ENCODE results near the gene NLRP13.
"Not testable (repeated sequence)": the region's sequence is repeated elsewhere in the genome, so short reads cannot be mapped to it uniquely, and the experiment has no call there.

The NLRP13 gene

DNA sequence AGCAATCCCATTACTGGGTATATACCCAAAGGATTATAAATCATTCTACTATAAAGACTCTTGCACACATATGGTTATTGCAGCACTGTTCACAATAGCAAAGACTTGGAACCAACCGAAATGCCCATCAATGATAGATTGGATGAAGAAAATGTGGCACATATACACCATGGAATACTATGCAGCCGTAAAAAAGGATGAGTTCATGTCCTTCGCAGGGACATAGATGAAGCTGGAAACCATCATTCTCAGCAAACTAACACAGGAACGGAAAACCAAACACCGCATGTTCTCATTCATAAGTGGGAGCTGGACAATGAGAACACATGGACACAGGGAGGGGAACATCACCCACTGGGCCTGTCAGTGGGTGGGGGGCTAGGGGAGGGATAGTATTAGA, 2.9 kb downstream of the NLRP13 start:
- H3K4me3 Mint-ChIP-seq; DNase-seq (ENCODE audit: low spot score); H3K4me1 Mint-ChIP-seq (ENCODE audit: low read depth); H3K36me3 Mint-ChIP-seq (ENCODE audit: low read depth); H3K27me3 Mint-ChIP-seq (ENCODE audit: low read depth); H3K27ac Mint-ChIP-seq: not testable (repeated sequence)
- H3K9me3 Mint-ChIP-seq: peaks cover 62% of the 10 kb centered on the region

DNA sequence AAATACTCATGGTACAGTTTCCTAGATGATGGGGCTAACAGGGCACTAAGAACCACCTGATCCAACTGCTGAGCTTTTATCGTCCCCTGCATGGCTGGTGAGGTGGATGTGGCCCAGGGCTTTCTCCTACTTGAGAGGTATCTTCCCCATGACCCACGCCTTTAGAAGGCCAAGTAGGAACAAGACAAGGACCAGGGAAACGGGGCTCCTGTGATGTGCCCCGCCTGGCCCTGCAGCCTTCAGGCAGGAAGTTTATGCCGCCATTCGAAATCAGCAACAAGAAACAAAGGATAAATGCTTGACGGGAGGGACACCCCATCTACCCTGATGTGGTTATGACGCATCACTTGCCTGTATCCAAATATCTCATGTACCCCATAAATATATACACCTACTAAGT, 4.1 kb downstream of the NLRP13 start:
- Mint-ChIP-seq H3K4me1 (ENCODE audit: low read depth) (no peaks in the 10 kb centered on the region), H3K9me3 (peaks cover 64% of the 10 kb centered on the region)
- DNase-seq (ENCODE audit: low spot score): no peak

DNA sequence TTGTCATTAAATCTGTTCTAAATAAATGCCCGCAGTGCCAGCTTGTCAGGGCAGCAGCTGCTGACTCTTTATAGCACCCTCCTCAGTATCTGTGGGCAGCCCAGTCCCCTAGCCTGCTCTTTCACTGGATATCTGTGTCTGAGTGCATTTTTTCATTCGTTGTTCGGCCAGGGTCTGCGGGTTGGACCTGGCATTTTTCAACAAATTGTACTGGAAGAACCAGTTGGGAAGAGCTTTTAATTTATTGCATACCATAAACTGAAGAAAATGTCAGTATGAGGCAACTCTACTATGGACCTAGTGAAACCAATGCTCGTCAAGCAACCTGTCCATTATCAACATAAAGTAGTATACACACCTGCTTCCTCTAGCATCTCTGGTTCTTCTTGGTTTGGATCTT, 8.6 kb downstream of the NLRP13 start:
- no peak for DNase-seq (ENCODE audit: low spot score)
- Mint-ChIP-seq H3K27me3 (ENCODE audit: low read depth) (no peaks in the 10 kb centered on the region), H3K27ac (no peak overlapping the region), H3K36me3 (ENCODE audit: low read depth) (no peaks in the 10 kb centered on the region), H3K9me3 (peaks cover 74% of the 10 kb centered on the region), H3K4me3 (no peak overlapping the region), H3K4me1 (ENCODE audit: low read depth) (no peaks in the 10 kb centered on the region)

More for the DNA sequence above, 4.1 kb downstream of the NLRP13 start:
- Mint-ChIP-seq H3K27ac (no peak overlapping the region), H3K27me3 (ENCODE audit: low read depth) (no peaks in the 10 kb centered on the region), H3K4me3 (no peak overlapping the region), H3K36me3 (ENCODE audit: low read depth) (no peaks in the 10 kb centered on the region)

DNA sequence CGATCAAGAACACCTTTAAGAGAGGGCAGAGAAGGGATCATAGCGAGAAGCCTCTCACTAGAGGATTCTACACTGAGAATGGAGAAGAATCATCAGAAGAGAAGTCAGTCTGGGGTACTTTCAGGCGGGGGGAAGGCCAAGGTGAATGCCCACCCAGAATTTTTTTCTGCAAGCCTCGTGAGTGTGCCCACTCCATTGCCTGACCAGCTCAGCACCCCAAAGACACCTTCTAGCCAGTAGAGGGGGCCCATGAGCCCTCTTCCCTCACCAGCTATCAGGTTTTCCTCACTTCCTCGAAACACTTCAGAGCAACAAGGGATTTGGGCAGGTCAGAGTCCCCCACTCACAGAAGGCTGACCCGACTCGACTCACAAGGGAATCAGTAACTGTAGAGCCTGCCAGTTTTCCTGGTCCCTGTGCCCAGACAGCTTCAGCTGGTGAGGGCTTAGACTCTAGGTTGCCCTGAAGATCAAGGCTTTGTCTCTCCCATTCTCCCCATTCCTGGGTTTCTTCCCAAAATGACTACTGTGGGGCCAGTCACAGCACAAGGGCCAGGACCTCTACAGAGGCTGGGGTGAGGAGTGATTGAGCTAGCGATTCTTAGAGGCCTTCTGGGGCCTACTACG, 18.4 kb downstream of the NLRP13 start:
- DNase-seq (ENCODE audit: low spot score): no peak
- no peaks in the 10 kb centered on the region for H3K27me3 Mint-ChIP-seq (ENCODE audit: low read depth)
- H3K36me3 Mint-ChIP-seq (ENCODE audit: low read depth): peaks cover 2% of the 10 kb centered on the region
- no peaks in the 10 kb centered on the region for H3K4me1 Mint-ChIP-seq (ENCODE audit: low read depth)
- H3K4me3 Mint-ChIP-seq: no peak overlapping the region
- H3K9me3 Mint-ChIP-seq: peaks cover 74% of the 10 kb centered on the region
- no peak overlapping the region for H3K27ac Mint-ChIP-seq

DNA sequence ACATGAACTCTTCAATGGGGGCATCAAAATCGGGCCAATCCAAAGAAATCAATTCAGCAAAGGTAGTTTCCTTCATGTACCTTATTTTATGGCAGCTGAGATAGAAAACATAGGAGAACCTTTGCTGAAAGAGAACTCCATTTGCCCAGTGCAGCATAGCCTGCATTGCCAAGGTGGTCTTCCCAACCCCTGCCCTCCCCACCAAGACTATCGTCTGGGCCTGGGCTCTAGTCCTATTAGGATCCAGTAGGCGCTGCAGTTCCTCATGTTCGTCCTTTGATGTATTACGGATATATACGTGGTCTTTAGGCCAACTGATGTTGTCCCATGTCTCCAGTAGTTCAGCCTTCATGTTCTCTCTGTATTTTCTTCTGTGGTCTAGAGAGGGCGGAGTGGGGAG, 19.2 kb downstream of the NLRP13 start:
- Mint-ChIP-seq H3K36me3 (ENCODE audit: low read depth) (peaks cover 2% of the 10 kb centered on the region), H3K27me3 (ENCODE audit: low read depth) (no peaks in the 10 kb centered on the region), H3K9me3 (peaks cover 80% of the 10 kb centered on the region), H3K27ac (no peak overlapping the region), H3K4me3 (no peak overlapping the region), H3K4me1 (ENCODE audit: low read depth) (no peaks in the 10 kb centered on the region)
- DNase-seq (ENCODE audit: low spot score): no peak

DNA sequence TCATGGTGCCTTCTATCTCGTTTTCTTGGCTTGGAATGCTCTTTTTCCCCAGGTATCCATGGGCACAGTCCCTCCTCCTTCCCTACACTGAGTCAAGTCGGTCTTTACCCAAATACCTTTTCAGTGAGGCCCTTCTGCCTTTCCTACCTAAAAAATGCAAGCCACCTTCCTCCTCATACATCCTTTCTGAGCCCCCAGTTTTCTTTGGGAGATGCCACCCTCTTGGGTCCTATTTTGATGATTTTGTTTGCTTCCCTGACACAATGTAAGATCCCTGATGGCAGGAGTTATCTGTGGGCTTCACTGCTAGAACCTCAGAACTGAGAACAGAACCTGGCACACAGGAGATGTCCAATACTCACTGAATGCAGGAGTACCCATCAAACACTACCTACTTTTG, 22.3 kb downstream of the NLRP13 start:
- Mint-ChIP-seq H3K4me3 (no peak overlapping the region), H3K27me3 (ENCODE audit: low read depth) (no peaks in the 10 kb centered on the region), H3K27ac (no peak overlapping the region), H3K4me1 (ENCODE audit: low read depth) (no peaks in the 10 kb centered on the region), H3K9me3 (peaks cover 77% of the 10 kb centered on the region), H3K36me3 (ENCODE audit: low read depth) (peaks cover 1% of the 10 kb centered on the region)
- no peak for DNase-seq (ENCODE audit: low spot score)

DNA sequence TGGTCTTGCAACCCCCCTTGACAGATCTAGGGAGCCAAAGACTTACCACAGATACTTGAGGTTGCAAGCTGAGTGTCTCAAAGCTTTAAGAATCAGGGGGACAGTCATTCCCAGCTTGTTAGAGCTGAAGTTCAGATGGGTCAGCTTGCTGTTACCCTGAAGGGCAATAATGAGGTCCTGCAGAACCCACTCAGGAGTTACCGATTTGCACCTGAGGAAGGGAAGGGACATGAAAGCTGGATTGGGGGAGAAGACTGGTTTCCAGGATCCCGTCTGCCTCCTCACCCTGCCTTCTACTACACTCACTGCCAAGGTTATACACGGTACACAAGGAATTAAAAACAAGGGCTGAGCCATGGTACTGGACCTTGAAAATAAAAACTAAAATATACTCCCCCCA, 24.4 kb downstream of the NLRP13 start:
- Mint-ChIP-seq H3K27ac (no peak overlapping the region), H3K9me3 (peaks cover 74% of the 10 kb centered on the region), H3K36me3 (ENCODE audit: low read depth) (no peaks in the 10 kb centered on the region), H3K27me3 (ENCODE audit: low read depth) (no peaks in the 10 kb centered on the region), H3K4me1 (ENCODE audit: low read depth) (no peaks in the 10 kb centered on the region), H3K4me3 (no peak overlapping the region)
- no peak for DNase-seq (ENCODE audit: low spot score)

DNA sequence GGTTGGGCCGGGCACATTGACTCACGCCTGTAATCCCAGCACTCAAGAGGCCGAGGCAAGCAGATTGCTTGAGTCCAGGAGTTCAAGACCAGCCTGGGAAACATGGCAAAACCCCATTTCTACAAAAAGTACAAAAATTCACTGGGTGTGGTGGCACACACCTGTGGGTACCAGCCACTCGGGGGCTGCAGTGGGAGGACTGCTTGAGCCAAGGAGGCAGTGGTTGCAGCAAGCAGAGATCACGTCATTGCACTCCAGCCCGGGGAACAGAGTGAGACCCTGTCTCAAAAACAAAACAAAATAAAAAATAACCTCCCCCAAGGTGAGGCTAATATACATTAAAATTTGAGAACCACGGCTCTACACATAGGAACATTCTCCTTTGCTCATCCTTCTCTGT, 24.9 kb downstream of the NLRP13 start:
- no peak overlapping the region for H3K27ac Mint-ChIP-seq
- H3K4me3 Mint-ChIP-seq: no peak overlapping the region
- peaks cover 69% of the 10 kb centered on the region for H3K9me3 Mint-ChIP-seq
- no peaks in the 10 kb centered on the region for H3K36me3 Mint-ChIP-seq (ENCODE audit: low read depth)
- DNase-seq (ENCODE audit: low spot score): no peak
- no peaks in the 10 kb centered on the region for H3K4me1 Mint-ChIP-seq (ENCODE audit: low read depth)
- H3K27me3 Mint-ChIP-seq (ENCODE audit: low read depth): no peaks in the 10 kb centered on the region

DNA sequence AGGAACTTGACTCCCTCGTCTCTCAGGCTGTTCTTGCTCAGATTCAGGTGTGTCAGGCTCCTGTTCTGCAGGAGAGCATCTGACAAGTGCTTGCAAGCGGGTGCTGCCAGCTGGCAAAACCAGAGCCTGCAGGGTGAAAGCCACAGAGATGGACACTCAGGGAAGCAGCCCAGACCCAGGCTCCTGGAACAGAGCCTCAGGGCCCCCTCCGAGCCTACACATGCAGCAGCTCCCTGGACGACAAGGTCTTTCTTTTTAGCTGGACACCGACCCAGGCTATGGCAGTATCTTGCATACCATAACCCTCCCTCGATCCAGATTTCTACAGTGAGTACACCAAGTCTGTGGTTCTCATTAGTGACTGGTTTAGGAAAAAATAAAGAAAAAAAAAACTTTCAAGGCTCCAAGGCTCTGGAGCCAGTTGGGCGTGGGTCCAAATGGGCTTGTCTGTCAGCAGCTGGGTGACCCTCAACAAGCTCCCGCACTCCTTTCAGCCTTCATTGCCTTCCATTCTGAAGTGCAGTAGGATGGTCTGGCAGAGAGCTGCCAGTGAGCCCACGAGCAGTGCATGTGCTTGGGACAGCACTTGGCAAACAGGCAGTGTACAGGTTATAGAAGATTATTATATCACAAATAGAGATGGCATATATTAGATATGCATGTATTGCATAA, 29.9 kb downstream of the NLRP13 start:
- no peak overlapping the region for H3K4me3 Mint-ChIP-seq
- no peaks in the 10 kb centered on the region for H3K4me1 Mint-ChIP-seq (ENCODE audit: low read depth)
- H3K36me3 Mint-ChIP-seq (ENCODE audit: low read depth): peaks cover 1% of the 10 kb centered on the region
- no peaks in the 10 kb centered on the region for H3K27me3 Mint-ChIP-seq (ENCODE audit: low read depth)
- H3K9me3 Mint-ChIP-seq: peaks cover 42% of the 10 kb centered on the region
- no peak for DNase-seq (ENCODE audit: low spot score)
- H3K27ac Mint-ChIP-seq: no peak overlapping the region

DNA sequence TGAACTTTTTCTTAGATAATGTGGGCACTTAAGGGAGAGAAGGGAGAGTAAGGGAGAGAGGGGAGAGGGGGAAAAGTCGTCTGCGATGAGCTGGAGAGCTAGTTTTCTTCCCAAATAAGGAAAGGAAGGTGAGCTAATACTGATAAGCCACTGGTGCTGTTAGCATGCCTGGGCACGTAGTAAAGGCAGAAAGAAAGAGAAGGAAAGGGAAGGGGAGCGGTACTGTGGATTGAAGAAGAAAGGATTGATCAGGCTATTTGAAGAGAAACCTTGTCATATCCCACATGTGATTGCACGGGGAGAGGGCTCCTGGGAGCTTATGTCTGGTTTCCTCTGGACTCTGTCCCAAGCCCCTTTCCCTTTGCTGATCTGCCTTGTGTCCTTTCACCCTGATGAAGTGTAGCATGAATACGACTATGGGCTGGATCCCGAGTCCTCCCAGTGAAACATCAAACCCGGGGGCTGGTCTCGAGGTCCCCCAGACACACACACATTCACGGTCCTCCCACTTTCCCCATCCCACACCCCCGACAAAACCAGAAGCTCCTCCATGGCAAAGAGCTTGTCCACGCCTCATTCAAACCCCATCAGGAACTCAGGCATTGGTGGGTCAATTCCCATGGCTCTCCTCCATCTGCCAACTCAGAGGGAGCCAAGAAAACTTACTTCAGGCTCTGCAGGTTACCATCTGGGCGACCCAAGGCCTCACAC, 30.6 kb downstream of the NLRP13 start:
- Mint-ChIP-seq H3K9me3 (peaks cover 45% of the 10 kb centered on the region), H3K27ac (no peak overlapping the region), H3K4me1 (ENCODE audit: low read depth) (no peaks in the 10 kb centered on the region), H3K4me3 (no peak overlapping the region), H3K27me3 (ENCODE audit: low read depth) (no peaks in the 10 kb centered on the region), H3K36me3 (ENCODE audit: low read depth) (peaks cover 1% of the 10 kb centered on the region)
- no peak for DNase-seq (ENCODE audit: low spot score)

DNA sequence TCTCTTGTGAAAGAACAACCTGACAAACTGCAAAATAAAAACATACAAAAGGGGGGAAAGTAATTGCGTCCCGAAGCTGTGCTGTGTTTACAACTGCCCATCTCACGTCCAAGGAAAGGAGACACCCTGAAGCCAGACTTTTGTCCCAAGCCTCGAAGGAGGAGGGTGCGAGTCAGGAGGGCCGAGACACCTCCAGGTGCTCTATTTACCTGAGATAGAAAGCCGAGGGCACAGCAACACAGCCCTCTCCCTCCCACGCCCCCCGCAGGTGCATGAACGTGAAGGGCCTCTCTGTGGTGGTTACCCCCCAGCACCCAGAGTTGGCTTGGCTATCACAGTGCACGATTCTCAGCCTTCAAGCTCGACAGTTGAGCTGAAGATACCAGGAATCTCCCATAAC, 33.2 kb downstream of the NLRP13 start:
- Mint-ChIP-seq H3K27me3 (ENCODE audit: low read depth) (no peaks in the 10 kb centered on the region), H3K27ac (no peak overlapping the region), H3K4me3 (no peak overlapping the region), H3K36me3 (ENCODE audit: low read depth) (peaks cover 1% of the 10 kb centered on the region), H3K4me1 (ENCODE audit: low read depth) (no peaks in the 10 kb centered on the region), H3K9me3 (peaks cover 43% of the 10 kb centered on the region)
- DNase-seq (ENCODE audit: low spot score): no peak

DNA sequence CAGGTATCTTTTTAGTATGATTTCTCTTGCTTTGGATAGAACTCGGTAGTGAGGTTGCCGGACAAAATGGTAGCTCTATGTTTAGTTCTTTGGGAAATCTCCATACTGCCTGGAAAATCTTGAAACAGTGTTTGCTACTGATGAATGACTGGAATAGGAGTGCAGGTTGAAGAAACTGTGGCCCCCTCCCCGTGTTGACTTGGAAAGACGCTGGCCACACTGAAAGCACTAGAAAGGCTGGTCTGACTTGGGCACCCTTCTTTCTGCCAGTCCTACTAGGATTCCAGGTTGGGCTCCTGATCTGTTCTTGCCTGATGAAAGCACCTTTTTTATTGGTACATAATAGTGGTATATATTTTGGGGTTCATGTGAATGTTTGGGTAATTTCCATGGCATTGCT, 49.5 kb downstream of the NLRP13 start:
- H3K4me3 Mint-ChIP-seq: no peak overlapping the region
- H3K4me1 Mint-ChIP-seq (ENCODE audit: low read depth): no peaks in the 10 kb centered on the region
- H3K27me3 Mint-ChIP-seq (ENCODE audit: low read depth): no peaks in the 10 kb centered on the region
- peaks cover 58% of the 10 kb centered on the region for H3K9me3 Mint-ChIP-seq
- no peaks in the 10 kb centered on the region for H3K36me3 Mint-ChIP-seq (ENCODE audit: low read depth)
- DNase-seq (ENCODE audit: low spot score): no peak
- no peak overlapping the region for H3K27ac Mint-ChIP-seq

DNA sequence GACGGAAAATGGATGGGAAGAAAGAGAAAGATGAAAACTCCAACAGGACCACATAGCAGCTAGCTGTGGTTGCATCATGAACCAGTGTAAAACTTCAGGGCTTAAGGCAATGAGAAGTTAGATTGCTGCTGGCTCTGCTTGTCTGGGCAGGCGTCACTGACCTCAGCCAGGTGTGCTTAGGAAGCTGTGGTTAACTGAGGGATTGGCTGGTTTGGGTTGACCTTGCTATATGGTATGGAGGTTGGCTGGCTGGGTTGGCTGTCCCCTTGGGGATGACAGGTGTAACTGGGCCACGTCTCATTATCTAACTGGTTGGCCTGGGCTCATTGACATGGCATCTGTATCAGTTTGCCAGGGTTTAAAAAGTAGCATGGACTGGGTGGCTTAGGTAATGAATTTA, 54.9 kb downstream of the NLRP13 start:
- H3K36me3 Mint-ChIP-seq (ENCODE audit: low read depth): no peaks in the 10 kb centered on the region
- H3K9me3 Mint-ChIP-seq: peaks cover 66% of the 10 kb centered on the region
- no peak overlapping the region for H3K27ac Mint-ChIP-seq
- no peak for DNase-seq (ENCODE audit: low spot score)
- H3K27me3 Mint-ChIP-seq (ENCODE audit: low read depth): no peaks in the 10 kb centered on the region
- H3K4me1 Mint-ChIP-seq (ENCODE audit: low read depth): no peaks in the 10 kb centered on the region
- H3K4me3 Mint-ChIP-seq: no peak overlapping the region

DNA sequence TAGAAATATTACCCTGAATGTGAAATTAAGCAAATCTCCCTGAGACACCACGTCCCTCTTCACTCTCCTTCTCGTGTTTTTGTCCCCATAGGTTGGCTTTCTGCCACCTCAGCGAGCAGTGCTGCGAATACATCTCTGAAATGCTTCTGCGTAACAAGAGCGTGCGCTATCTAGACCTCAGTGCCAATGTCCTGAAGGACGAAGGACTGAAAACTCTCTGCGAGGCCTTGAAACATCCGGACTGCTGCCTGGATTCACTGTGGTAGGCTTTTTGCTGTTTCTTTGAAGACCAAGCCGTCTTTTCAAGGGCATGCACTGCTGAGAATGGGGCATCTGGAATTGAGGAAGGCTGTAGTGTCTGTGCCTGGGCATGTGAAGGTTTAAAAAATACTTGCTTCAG, 61.4 kb downstream of the NLRP13 start:
- H3K4me1 Mint-ChIP-seq (ENCODE audit: low read depth): no peaks in the 10 kb centered on the region
- no peak for DNase-seq (ENCODE audit: low spot score)
- H3K27me3 Mint-ChIP-seq (ENCODE audit: low read depth): no peaks in the 10 kb centered on the region
- no peaks in the 10 kb centered on the region for H3K36me3 Mint-ChIP-seq (ENCODE audit: low read depth)
- H3K27ac Mint-ChIP-seq: no peak overlapping the region
- H3K9me3 Mint-ChIP-seq: peaks cover 70% of the 10 kb centered on the region
- no peak overlapping the region for H3K4me3 Mint-ChIP-seq
